GM12878 (cell line): ENCODE results near the gene E2F1. TPM values are rescaled to one million over a fixed set of nuclear protein-coding genes. Genes with fewer than 3 reads are reported as not detected.

Experiments used
- CREB1 ChIP-seq: IDR thresholded peaks from 2 replicates; pipeline ENCODE4 v1.6.1; 2012; ENCODE audit warnings: low read depth, mild to moderate bottlenecking, inconsistent platforms
- DPF2 ChIP-seq: fragments of 450-650 bp; IDR thresholded peaks from 2 replicates; pipeline ENCODE4 v1.6.1; 2017; ENCODE audit warnings: mild to moderate bottlenecking
- FOXK2 ChIP-seq: fragments of 450-650 bp; IDR thresholded peaks from 2 replicates; pipeline ENCODE4 v1.6.1; 2017; ENCODE audit warnings: mild to moderate bottlenecking, moderate library complexity
- LARP7 ChIP-seq: fragments of 450-650 bp; IDR thresholded peaks from 2 replicates; pipeline ENCODE4 v1.6.1; 2017; ENCODE audit warnings: mild to moderate bottlenecking
- NBN ChIP-seq: fragments of 450-650 bp; IDR thresholded peaks from 2 replicates; pipeline ENCODE4 v1.6.1; 2016
- NR2C1 ChIP-seq: fragments of 450-650 bp; IDR thresholded peaks from 2 replicates; pipeline ENCODE4 v1.6.1; 2017; ENCODE audit warnings: antibody characterized with exemption, mild to moderate bottlenecking, moderate library complexity
- NRF1 ChIP-seq: conservative IDR thresholded peaks from 2 replicates; pipeline ENCODE4 v1.6.1; 2011; ENCODE audit warnings: mild to moderate bottlenecking, low read depth, low read length, improper control_type of control experiment
- RFX5 ChIP-seq: IDR thresholded peaks from 2 replicates; pipeline ENCODE4 v1.6.1; 2011; ENCODE audit warnings: low read depth, low read length, improper control_type of control experiment
- SP1 ChIP-seq: IDR thresholded peaks from one replicate; pipeline ENCODE4 v1.6.1; 2011; ENCODE audit warnings: low read depth, low read length
- SUPT20H ChIP-seq: IDR thresholded peaks from 2 replicates; pipeline ENCODE4 v1.6.1; 2011; ENCODE audit warnings: low read depth, mild to moderate bottlenecking, low read length, moderate library complexity, borderline replicate concordance; ENCODE audit not compliant: control insufficient read depth
- polyA plus RNA-seq, 11 experiments: library from polyadenylated mRNA; depleted of rRNA in 4 of 11; unstranded in 6 of 11; stranded (reverse) in 5 of 11; fragments of >200 nt; fragmentation: Nextera tagmentation in 4 of 11; fragmentation: Illumina TruSeq in 1 of 11; extraction: Ambion mirVana in 4 of 11; extraction: Trizol in 1 of 11; gene quantifications; 1 replicate in 1 of 11; 2 replicates in 10 of 11; pipeline versions ENCODE4 v1.2.1 to v1.2.3, GENCODE V29; 2011 to 2016; ENCODE audit warnings: inconsistent platforms in 2 of 11, missing spikeins in 2 of 11, low read depth in 1 of 11
- total RNA-seq, 4 experiments: library from RNA; depleted of rRNA in 3 of 4; stranded (reverse); fragments of >200 nt in 3 of 4; fragmentation: Illumina TruSeq in 1 of 4; extraction: Trizol in 1 of 4; gene quantifications; 2 replicates each; pipeline versions ENCODE4 v1.2.1 to v1.2.3, GENCODE V29; 2013 to 2021
- TF ChIP-seq, protein P1 (sequence below): IDR thresholded peaks from 2 replicates; pipeline ENCODE4 v1.6.1; 2011; ENCODE audit warnings: borderline replicate concordance, low read depth, mild to moderate bottlenecking, moderate library complexity, mixed read lengths, low read length; ENCODE audit not compliant: insufficient read depth; ENCODE audit errors: extremely low read length
- TF ChIP-seq, protein P2 (sequence below): fragments of 450-650 bp; formaldehyde crosslinking; IDR thresholded peaks from 2 replicates; pipeline ENCODE4 v1.4.0; 2020; ENCODE audit warnings: mild to moderate bottlenecking, moderate library complexity
- TF ChIP-seq, protein P3 (sequence below): fragments of 450-650 bp; IDR thresholded peaks from 2 replicates; pipeline ENCODE4 v1.6.1; 2018; ENCODE audit warnings: mild to moderate bottlenecking, low read depth, moderate library complexity; ENCODE audit not compliant: partially characterized antibody

Gene E2F1
- total and polyA plus RNA-seq, 10 of the 15 experiments (the other 5 are each of a cell fraction or from before 2014, with no cell fraction given) = 0.29 to 50.2 (median 19.7) TPM

DNA sequence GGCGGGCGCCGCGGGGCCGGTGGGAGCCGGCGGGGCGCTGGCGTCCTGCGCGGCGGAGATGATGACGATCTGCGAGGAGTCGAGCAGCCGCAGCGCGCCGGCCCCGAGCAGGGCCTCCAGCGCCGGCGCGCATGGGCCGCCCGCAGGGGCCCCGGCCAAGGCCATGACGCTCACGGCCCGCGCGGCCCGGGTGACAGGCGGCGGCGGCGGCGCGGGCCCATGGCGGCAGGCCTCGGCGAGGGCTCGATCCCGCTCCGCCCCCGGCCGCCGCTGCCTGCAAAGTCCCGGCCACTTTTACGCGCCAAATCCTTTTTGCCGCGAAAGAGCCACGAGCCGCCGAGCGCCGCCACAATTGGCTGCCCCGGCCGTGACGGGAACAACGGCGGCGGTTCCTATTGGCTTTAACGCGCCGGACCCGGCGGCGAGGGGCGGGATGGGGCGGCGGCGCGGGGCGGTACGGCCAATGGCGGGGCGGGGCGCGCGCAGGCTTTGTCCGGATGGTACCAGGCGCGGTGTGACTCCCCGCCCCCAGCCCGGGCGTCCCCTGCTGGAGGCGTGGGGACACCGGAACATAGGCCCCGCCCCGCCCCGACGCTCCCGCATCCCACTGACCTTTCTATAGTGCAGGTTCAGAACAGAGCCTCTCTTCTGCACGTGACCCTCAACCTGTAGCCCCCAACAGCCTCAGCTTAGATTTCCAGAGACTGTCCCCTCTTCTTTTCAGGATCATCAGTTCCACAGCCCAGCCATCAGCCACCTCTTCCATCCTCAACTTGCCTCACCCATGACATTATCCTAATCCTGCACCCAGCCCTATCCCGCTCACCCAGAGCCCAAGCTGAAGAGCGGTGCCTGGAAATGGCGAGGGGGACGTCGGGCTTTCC is at the start of gene E2F1 (continued):
- TF ChIP-seq, protein P1, sequence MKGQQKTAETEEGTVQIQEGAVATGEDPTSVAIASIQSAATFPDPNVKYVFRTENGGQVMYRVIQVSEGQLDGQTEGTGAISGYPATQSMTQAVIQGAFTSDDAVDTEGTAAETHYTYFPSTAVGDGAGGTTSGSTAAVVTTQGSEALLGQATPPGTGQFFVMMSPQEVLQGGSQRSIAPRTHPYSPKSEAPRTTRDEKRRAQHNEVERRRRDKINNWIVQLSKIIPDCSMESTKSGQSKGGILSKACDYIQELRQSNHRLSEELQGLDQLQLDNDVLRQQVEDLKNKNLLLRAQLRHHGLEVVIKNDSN = peak; percentile 66
- TF ChIP-seq LARP7 = peak; percentile 63; the same call in 1 of the 2 replicates
- TF ChIP-seq CREB1 = peak; percentile 84
- no peak for TF ChIP-seq FOXK2
- TF ChIP-seq, protein P2, sequence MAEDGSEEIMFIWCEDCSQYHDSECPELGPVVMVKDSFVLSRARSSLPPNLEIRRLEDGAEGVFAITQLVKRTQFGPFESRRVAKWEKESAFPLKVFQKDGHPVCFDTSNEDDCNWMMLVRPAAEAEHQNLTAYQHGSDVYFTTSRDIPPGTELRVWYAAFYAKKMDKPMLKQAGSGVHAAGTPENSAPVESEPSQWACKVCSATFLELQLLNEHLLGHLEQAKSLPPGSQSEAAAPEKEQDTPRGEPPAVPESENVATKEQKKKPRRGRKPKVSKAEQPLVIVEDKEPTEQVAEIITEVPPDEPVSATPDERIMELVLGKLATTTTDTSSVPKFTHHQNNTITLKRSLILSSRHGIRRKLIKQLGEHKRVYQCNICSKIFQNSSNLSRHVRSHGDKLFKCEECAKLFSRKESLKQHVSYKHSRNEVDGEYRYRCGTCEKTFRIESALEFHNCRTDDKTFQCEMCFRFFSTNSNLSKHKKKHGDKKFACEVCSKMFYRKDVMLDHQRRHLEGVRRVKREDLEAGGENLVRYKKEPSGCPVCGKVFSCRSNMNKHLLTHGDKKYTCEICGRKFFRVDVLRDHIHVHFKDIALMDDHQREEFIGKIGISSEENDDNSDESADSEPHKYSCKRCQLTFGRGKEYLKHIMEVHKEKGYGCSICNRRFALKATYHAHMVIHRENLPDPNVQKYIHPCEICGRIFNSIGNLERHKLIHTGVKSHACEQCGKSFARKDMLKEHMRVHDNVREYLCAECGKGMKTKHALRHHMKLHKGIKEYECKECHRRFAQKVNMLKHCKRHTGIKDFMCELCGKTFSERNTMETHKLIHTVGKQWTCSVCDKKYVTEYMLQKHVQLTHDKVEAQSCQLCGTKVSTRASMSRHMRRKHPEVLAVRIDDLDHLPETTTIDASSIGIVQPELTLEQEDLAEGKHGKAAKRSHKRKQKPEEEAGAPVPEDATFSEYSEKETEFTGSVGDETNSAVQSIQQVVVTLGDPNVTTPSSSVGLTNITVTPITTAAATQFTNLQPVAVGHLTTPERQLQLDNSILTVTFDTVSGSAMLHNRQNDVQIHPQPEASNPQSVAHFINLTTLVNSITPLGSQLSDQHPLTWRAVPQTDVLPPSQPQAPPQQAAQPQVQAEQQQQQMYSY (CRISPR knock-in tag) = no peak
- TF ChIP-seq, protein P3, sequence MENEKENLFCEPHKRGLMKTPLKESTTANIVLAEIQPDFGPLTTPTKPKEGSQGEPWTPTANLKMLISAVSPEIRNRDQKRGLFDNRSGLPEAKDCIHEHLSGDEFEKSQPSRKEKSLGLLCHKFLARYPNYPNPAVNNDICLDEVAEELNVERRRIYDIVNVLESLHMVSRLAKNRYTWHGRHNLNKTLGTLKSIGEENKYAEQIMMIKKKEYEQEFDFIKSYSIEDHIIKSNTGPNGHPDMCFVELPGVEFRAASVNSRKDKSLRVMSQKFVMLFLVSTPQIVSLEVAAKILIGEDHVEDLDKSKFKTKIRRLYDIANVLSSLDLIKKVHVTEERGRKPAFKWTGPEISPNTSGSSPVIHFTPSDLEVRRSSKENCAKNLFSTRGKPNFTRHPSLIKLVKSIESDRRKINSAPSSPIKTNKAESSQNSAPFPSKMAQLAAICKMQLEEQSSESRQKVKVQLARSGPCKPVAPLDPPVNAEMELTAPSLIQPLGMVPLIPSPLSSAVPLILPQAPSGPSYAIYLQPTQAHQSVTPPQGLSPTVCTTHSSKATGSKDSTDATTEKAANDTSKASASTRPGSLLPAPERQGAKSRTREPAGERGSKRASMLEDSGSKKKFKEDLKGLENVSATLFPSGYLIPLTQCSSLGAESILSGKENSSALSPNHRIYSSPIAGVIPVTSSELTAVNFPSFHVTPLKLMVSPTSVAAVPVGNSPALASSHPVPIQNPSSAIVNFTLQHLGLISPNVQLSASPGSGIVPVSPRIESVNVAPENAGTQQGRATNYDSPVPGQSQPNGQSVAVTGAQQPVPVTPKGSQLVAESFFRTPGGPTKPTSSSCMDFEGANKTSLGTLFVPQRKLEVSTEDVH = peak; percentile 84
- peak; percentile 19; the same call in 1 of the 2 replicates for TF ChIP-seq NRF1
- peak; percentile 62; the same call in 1 of the 2 replicates for TF ChIP-seq RFX5
- TF ChIP-seq DPF2 = no peak
- TF ChIP-seq NR2C1 = peak; percentile 10; the same call in 1 of the 2 replicates
- TF ChIP-seq NBN = 0 out of 2 replicates have a peak, but pooled peaks have one; percentile 19
- TF ChIP-seq SUPT20H = no peak
- TF ChIP-seq SP1 = peak; percentile 88
